Type B pancreatic cell (in vitro differentiated cells): Measurements from ENCODE around the gene ESR2. TPM values are rescaled to one million over a fixed set of nuclear protein-coding genes. Genes with fewer than 3 reads are reported as not detected.
A peak's percentile ranks its signal among the peaks of the same experiment; 100 is the strongest.

Source experiments
- DNase-seq: peaks from one replicate; pipeline ENCODE4 v3.0.0; 2021; ENCODE audit warnings: mixed read lengths; ENCODE audit not compliant: unreplicated experiment; ENCODE audit errors: extremely low spot score
- H3K27ac Mint-ChIP-seq: 2 replicates; pipeline ENCODE4 v1.8.0; 2021; ENCODE audit warnings: mild to moderate bottlenecking, mixed read lengths
- H3K27me3 Mint-ChIP-seq: 2 replicates; pipeline ENCODE4 v1.8.0; 2021; ENCODE audit warnings: mixed read lengths
- H3K36me3 Mint-ChIP-seq: 2 replicates; pipeline ENCODE4 v1.8.0; 2021; ENCODE audit warnings: mixed read lengths
- H3K4me1 Mint-ChIP-seq: one replicate; pipeline ENCODE4 v1.8.0; 2021; ENCODE audit warnings: mixed read lengths; ENCODE audit not compliant: unreplicated experiment
- H3K4me3 Mint-ChIP-seq: 2 replicates; pipeline ENCODE4 v1.8.0; 2021; ENCODE audit warnings: mild to moderate bottlenecking, mixed read lengths
- H3K9me3 Mint-ChIP-seq: 2 replicates; pipeline ENCODE4 v1.8.0; 2021; ENCODE audit warnings: mixed read lengths
- CTCF ChIP-seq: fragments of 200-600 bp; sonication (generic); conservative IDR thresholded peaks from 2 replicates; pipeline ENCODE4 v1.5.0; 2021; ENCODE audit warnings: antibody characterized with exemption, mild to moderate bottlenecking
- total RNA-seq: library from RNA; stranded (reverse); gene quantifications from 2 replicates; pipeline ENCODE4 v1.2.1, GENCODE V29; 2021; ENCODE audit warnings: low replicate concordance

The ESR2 gene
- total RNA-seq, 1 donor from 2014 or later: 0.53 TPM

DNA sequence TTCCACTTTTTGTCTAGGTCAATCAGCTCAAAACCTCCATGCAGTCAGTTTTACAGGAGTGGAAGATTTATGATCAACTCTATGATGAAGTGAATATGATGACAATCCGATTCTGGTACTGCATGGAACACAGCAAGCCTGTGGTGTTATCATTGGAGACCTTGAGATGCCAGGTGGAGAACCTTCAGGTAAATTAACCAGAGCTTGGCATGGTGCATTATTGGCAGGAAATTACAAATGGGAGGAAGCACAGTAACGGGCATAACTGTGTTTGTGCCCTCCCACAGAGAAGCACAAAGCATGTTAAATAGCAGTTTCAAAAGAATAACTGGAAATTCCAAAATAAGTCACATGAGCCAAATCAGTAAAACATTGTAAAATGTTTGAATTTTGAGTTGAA is 135.6 kb downstream of the ESR2 start:
- DNase-seq: no peak
- Mint-ChIP-seq H3K4me3 (no peak overlapping the region), H3K27ac (no peak overlapping the region), H3K36me3 (peaks cover 29% of the 10 kb centered on the region), H3K4me1 (no peaks in the 10 kb centered on the region), H3K27me3 (no peaks in the 10 kb centered on the region), H3K9me3 (no peaks in the 10 kb centered on the region)
- no peak for TF ChIP-seq CTCF

- Mint-ChIP-seq H3K27ac (no peak overlapping the region), H3K4me1 (no peaks in the 10 kb centered on the region), H3K9me3 (no peaks in the 10 kb centered on the region), H3K27me3 (no peaks in the 10 kb centered on the region), H3K4me3 (no peak overlapping the region), H3K36me3 (peaks cover 25% of the 10 kb centered on the region)
- no peak for DNase-seq
- no peak for TF ChIP-seq CTCF
Measured at GRCh38 chr14:64149921-64150320, 144.2 kb downstream of the ESR2 start.

- Mint-ChIP-seq H3K36me3 (peaks cover 24% of the 10 kb centered on the region), H3K27ac (no peak overlapping the region), H3K4me1 (no peaks in the 10 kb centered on the region), H3K27me3 (no peaks in the 10 kb centered on the region), H3K9me3 (no peaks in the 10 kb centered on the region), H3K4me3 (no peak overlapping the region)
- TF ChIP-seq CTCF: no peak
- DNase-seq: no peak
Measured at GRCh38 chr14:64147126-64147790, 146.9 kb downstream of the ESR2 start.

GRCh38 chr14:64137657-64138290 is 156.4 kb downstream of the ESR2 start:
- no peaks in the 10 kb centered on the region for H3K9me3 Mint-ChIP-seq
- TF ChIP-seq CTCF: peak; percentile 29

DNA sequence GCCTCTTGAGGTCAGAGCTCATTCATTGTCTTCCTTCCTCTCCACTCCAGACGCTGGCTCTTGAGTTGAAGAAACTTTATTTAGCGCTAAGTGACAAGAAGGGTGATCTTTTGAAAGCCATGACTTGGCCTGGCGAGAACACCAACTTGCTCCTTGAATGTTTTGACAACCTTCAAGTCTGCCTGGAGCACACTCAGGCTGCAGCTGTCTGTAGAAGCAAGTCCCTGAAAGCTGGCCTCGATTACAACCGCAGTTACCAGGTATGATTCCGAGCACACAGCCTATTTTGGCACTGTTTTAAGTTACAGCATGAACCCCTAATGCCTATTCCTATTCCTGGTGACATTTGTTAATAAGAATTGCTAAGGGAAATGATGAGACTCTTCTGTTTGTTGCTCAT is 167.6 kb downstream of the ESR2 start:
- no peaks in the 10 kb centered on the region for H3K27me3 Mint-ChIP-seq
- H3K4me3 Mint-ChIP-seq: no peak overlapping the region
- H3K4me1 Mint-ChIP-seq: no peaks in the 10 kb centered on the region
- H3K27ac Mint-ChIP-seq: no peak overlapping the region
- no peak for TF ChIP-seq CTCF
- no peaks in the 10 kb centered on the region for H3K9me3 Mint-ChIP-seq
- H3K36me3 Mint-ChIP-seq: peaks cover 38% of the 10 kb centered on the region
- no peak for DNase-seq

More at GRCh38 chr14:64137657-64138290, 156.4 kb downstream of the ESR2 start:
- no peaks in the 10 kb centered on the region for H3K4me1 Mint-ChIP-seq
- peaks cover 15% of the 10 kb centered on the region for H3K36me3 Mint-ChIP-seq
- DNase-seq: no peak
- no peak overlapping the region for H3K4me3 Mint-ChIP-seq
- H3K27me3 Mint-ChIP-seq: no peaks in the 10 kb centered on the region
- H3K27ac Mint-ChIP-seq: no peak overlapping the region
